NB4 (cell line): ENCODE data around the gene FAM170B.

Experiments
- DNase-seq: peaks from one replicate; pipeline ENCODE4 v3.0.0; 2010; ENCODE audit warnings: low read depth
- H3K4me3 ChIP-seq: one replicate; pipeline ENCODE4 v1.5.1; 2011; ENCODE audit warnings: mild to moderate bottlenecking, low read depth, low read length, moderate library complexity
- MYC ChIP-seq: IDR thresholded peaks from 2 replicates; pipeline ENCODE4 v1.6.1; 2011; ENCODE audit warnings: low read depth, low read length
- POLR2A ChIP-seq: IDR thresholded peaks from 2 replicates; pipeline ENCODE4 v1.6.1; 2011; ENCODE audit warnings: mild to moderate bottlenecking; ENCODE audit not compliant: insufficient read length; ENCODE audit errors: extremely low read depth
- TF ChIP-seq, protein P1 (sequence below): IDR thresholded peaks from one replicate; pipeline ENCODE4 v1.5.1; 2012; ENCODE audit warnings: low read depth, low read length
- TF ChIP-seq, protein P2 (sequence below): IDR thresholded peaks from 2 replicates; pipeline ENCODE4 v1.6.1; 2011; ENCODE audit warnings: low read depth, low read length

Gene FAM170B

DNA sequence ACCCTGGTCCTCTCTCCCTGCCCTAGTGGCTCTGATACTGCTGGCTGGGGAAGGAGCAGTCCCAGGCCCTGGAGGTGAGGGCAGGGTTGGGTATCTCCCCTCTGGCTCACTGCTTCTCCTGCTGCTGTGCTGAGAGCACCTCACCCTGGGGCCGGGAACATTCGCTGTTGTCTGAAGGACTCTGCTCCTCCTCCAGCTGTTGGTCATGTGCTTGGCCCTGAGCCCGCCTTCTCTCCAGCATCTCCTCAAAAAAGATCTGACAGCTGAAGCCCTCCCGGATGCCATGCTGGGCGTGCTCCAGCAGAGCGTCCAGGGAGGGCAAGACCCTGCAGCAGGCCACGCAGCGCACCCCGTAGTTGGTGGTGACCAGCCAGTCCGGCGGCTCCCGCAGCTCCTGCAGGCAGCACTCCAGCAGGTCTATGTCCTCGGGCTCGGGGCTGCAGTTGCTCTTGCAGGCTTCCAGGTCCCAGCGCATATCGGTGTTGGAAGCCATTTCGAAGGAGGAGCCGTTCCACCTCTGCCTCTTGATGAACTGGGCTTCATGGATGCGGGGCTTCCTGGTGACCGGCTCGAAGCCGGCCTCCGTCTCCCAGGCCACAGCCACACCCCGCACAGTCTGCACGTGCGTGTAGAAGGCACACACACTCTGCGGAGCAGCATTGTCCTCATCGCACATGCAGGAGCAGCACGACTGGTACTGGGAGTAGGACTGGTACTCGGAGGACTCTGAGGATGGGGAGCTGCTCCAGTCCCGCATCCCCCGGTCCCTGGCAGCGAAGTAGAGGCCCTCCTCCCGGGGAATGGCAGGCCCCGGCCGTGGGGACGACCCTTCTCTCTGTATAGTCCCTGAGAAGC is 2.1 kb downstream of the FAM170B start:
- no peak for DNase-seq
- TF ChIP-seq MYC (no peak), POLR2A (no peak)
- TF ChIP-seq, protein P1, sequence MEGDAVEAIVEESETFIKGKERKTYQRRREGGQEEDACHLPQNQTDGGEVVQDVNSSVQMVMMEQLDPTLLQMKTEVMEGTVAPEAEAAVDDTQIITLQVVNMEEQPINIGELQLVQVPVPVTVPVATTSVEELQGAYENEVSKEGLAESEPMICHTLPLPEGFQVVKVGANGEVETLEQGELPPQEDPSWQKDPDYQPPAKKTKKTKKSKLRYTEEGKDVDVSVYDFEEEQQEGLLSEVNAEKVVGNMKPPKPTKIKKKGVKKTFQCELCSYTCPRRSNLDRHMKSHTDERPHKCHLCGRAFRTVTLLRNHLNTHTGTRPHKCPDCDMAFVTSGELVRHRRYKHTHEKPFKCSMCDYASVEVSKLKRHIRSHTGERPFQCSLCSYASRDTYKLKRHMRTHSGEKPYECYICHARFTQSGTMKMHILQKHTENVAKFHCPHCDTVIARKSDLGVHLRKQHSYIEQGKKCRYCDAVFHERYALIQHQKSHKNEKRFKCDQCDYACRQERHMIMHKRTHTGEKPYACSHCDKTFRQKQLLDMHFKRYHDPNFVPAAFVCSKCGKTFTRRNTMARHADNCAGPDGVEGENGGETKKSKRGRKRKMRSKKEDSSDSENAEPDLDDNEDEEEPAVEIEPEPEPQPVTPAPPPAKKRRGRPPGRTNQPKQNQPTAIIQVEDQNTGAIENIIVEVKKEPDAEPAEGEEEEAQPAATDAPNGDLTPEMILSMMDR = no peak
- TF ChIP-seq, protein P2, sequence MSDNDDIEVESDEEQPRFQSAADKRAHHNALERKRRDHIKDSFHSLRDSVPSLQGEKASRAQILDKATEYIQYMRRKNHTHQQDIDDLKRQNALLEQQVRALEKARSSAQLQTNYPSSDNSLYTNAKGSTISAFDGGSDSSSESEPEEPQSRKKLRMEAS = no peak
- no peak overlapping the region for H3K4me3 ChIP-seq

DNA sequence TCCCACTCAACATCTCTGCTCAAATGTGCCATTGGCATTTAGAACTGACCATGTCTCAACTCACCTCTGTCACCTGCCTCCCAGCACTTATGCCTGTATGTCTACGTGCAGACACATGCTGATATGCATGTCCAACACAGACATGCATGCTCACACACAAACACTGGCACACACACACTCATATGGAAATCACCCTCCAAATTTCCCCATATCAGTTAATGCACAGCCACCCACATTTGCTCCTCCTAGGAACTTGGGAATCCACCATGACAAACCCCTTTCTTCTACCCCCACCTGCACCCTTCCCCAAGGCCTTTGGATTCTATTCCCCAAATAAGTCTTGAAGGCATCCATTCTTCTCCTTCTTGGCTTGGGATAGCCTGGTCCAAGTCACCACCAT is 4.4 kb downstream of the FAM170B start:
- no peak overlapping the region for H3K4me3 ChIP-seq
- no peak for DNase-seq
- TF ChIP-seq POLR2A (no peak), MYC (no peak)
- TF ChIP-seq, protein P2 = no peak
- TF ChIP-seq, protein P1 = no peak

DNA sequence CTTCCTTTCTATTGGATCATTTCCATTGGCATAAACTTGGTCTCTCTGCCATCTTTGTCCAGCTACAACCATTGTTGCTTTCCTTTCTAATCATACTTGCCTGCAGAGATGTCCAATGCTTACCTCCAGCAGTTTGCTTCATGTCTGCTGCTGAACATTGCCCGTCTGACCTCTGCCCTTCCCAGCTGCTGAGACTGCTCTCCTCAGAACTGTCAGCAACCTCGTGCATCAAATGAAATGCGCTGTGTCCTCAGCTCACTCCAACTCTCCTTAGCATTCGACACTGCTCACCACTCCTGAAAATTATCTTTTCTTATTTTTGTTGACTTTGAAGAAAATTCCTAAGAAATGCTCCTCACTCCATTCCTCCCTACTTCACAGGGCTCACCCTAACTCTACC is 5.0 kb downstream of the FAM170B start:
- TF ChIP-seq, protein P2 = no peak
- TF ChIP-seq, protein P1 = no peak
- DNase-seq = no peak
- no peak overlapping the region for H3K4me3 ChIP-seq

DNA sequence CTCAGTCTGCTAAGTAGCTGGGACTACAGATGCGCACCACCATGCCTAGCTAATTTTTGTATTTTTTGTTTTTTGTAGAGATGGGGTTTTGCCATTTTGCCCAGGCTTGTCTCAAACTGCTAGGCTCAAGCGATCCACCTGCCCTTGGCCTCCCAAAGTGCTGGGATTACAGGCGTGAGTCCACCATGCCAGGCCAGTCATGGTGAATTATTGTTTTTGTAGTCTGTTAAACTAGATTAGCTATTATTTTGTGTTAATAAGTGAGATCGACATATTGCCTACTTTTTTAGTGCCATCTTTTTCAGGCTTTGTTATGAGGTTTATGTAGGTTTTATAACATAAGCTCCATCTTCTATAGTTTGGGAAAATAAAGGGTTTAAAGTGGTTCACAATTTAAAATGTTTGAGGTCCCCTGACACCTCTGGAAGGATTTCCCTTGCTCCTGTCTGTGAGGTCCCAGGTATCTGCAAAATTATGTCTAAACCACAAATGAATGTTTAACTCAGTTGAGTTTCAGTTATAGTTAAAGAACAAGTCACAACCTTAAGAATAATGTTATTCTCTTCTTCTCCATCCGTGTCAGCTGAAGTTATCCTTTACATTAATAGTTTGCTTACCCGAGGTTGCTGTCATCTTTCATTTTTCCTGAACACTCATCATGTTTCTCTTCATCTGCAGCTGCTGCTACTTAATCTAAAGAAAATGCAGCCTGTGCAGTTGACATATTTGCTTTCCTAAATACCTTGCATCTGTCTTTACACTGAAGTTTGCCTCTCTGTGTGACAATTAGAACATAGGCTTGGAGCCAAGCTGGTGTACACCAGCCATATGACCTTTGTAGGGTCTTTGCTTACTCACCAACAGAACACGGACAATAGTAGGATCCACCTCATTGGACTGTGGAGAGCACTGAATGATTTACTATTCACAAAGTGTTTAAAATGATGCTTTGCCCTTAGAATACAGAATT is 9.6 kb downstream of the FAM170B start:
- H3K4me3 ChIP-seq = no peak overlapping the region
- no peak for DNase-seq

DNA sequence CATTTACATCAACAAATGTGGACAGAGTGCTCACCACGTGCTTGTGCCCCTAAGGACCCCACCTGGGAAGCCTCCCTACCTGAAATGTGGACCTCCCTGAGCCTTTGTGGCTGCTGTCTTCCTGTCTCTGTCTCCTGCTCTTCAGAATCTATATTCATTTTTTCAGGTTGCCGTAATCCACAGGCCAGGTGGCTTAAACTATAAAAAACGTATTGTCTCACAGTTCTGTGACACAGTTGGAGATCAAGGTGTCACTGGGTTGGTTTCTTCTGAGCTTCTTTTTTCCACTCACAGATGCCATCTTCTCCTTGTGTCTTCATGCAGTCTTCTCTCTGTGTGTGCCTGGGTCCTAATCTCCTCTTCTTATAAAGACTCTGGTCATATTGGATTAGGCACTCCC is 12.9 kb downstream of the FAM170B start:
- no peak for DNase-seq
- no peak overlapping the region for H3K4me3 ChIP-seq

More for the DNA sequence above, 9.6 kb downstream of the FAM170B start:
- TF ChIP-seq, protein P1 = no peak
- TF ChIP-seq, protein P2 = no peak
- TF ChIP-seq MYC = no peak
- TF ChIP-seq POLR2A = no peak

More for the DNA sequence above, 12.9 kb downstream of the FAM170B start:
- TF ChIP-seq MYC (no peak), POLR2A (no peak)
- TF ChIP-seq, protein P1 = no peak
- TF ChIP-seq, protein P2 = no peak
